DMS114 treated with DMSO at 0.1 percent for 48 hours (cell line): ENCODE data around the gene PITX3.
A peak's percentile ranks its signal among the peaks of the same experiment; 100 is the strongest.

Experiments used
- DNase-seq: peaks from one replicate; lab custom pipeline; 2025; ENCODE audit not compliant: unreplicated experiment; lab: John Stamatoyannopoulos, UW

PITX3 gene

DNA sequence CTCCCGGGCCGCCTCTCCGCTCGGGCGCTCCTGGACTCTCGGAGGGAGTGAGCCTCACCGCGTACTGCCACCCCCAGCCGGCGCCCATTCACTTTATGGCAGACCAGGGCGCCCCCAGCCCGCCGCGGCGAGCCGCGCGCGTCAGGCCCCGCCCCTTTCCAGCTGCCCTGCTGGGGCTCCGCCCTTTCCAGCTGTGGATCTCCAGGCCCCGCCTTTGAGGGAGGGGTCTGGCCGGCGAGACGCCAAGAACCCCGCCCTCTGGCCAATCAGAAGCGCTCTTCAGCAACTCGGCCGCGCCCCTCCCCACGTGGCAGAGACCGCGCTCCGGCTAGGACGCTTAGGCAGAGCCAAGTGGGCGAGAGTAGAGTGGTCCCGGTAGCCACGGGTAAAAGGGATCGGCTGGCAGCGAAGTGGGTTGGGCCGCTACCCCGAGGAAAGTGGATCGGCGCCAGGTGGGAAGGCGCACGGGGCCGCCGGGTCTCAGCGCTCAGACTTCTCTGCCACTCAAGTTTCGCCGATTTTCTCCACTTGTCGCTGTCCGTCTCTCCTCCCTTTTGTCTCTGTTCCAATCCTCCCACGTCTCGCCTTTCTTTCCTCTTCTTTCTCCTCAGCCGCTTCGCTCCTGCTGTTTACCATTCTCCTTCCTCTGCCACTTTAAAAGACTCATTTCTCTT, at the start of gene PITX3:
PITX3 (minus strand) TSS at position 69 of the 674 bp plus-strand sequence. CDS start 9,432 bp downstream, outside the sequence.
- peak; percentile 84 for DNase-seq

DNA sequence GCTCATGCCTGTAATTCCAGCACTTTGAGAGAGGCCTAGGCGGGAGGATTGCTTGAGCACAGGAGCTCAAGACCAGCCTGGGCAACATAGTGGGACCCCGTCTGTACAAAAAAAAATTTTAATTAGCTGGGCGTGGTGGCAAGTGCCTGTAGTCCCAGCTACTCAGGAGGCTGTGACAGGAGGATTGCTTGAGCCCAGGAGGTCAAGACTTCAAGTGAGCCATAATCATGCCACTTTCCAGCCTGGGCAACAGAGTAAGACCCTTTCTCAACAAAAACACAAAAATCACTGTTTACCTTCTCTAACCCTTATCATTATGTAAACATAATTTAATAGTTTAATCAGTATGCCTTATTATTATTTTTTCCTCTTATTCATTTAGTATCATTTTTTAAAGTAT, 48.5 kb upstream of the PITX3 start:
- DNase-seq, result no peak

DNA sequence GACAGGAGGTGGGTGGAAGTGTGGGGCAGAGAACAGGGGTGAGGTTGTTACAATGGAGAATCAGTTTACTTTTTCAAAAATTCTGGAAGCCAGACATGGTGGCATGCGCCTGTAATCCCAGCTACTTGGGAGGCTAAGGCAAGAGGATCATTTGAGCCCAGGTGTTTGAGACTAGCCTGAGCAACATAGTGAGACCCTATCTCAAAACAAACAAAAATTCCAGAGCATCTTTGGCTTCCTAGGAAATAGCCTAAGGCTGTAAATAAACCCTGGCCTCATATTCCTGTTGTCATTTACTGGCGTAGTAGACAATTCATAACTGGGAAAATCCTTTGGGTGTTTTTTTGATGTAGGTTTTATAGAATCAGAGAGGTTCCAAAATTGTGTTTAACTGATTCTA, 48.0 kb upstream of the PITX3 start:
- DNase-seq, result no peak

DNA sequence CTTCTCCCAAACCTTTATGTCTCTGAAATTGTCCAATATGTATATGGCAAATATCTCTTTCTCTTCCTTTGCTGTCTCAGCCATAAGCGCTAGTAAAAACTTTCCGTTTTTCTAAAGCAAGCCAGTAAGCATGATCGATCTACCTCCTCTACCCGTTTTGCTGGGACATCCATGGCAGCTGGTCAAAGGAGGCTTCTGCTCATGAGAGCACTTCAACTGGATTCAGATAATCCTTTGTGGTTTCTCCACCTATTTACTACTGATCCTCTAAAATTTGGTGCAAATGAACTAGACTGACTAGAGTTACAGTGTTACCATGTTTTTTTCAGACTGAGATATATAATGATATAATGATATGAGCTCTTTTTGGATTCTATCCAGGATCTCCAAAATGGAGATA, 46.7 kb upstream of the PITX3 start:
- DNase-seq, result no peak

DNA sequence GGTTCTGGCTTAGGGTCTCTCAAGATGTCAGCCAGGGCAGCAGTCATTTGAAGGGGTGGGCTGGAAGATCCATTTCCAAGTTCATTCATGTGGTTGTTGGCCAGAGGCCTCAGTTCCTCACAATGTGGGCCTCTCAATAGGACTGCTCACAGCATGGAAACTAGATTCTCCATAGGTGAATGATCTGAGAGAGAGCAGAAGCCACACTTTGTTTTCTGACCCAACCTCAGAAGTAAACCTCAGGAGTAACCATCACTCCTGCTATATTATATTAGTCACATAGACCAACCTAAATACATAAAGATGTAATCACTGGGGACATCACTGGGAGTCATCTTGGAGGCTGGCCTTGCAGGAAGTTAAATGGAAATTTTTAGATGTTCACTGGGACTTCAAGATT, 46.2 kb upstream of the PITX3 start:
- no peak for DNase-seq

DNA sequence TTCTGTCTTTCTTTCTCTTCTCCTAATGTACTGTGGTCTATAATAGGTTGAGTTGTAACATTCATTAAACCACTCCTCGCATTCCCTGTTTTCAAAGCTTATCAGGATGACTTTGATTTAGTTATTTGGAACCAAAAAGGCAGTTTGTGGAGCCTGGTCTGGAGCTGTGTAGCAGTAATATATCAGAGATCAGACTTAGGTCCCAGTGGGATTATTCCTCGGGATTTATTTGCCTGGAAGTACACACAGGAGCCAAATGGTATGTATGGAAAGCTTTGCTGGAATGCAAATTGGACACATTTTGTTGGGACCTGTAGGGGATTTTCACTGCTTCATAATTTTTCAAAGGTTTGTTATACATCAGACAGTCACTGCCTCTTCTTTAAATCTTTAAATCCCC, 44.9 kb upstream of the PITX3 start:
- no peak for DNase-seq

DNA sequence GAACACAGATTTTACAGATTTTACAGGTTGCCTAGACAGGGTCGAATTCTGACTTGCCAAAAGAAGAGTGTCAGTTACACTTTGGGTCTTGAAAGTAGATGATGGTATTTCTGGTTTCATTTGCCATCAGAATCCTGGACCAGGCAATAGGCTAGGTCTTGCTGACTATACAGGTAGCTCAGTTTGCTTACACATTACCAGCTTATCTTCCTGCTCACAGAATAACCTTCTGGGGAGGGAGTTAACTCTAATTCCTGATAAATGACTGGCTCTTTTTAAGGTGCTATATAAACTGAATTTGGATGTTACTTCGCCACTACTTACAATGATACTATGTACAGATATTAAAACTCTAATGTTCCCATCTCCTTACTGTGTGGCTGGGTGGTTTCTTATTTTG, 43.8 kb upstream of the PITX3 start:
- no peak for DNase-seq

DNA sequence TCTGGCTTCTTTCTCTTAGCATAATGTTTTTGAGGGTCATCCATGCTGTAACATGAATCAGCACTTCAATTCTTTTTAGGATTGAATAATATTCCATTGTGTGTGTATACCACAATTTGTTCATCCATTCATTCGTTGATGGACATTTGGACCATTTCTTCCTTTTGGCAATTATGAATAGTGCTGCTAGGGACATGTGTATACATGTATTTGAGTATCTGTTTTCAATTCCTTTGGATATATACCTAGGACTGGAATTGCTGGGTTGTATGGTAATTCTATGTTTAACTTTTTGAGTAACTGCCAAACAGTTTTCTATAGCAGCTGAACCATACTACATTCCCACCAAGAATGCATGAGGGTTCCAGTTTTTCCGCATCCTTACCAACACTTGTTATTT, 43.2 kb upstream of the PITX3 start:
- DNase-seq, result no peak

DNA sequence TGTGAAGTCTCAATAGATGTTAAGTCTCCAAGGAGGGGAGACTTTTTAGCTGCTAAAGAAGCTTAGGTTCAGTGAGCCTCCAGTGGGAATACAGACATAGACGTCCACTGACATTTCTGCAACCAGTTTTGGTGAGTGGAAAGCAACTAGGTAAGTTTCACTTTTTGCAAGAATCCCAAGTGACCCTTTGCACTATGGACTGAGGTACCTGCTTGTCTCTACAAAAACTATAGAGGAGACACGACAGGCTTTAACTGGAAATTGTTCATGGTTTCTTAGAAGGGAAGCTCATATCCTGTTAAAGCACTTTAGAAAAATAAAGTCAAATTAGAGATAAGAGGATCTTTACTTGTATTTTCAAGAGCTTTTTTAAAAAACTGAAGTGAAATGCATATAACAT, 42.6 kb upstream of the PITX3 start:
- DNase-seq, result no peak

DNA sequence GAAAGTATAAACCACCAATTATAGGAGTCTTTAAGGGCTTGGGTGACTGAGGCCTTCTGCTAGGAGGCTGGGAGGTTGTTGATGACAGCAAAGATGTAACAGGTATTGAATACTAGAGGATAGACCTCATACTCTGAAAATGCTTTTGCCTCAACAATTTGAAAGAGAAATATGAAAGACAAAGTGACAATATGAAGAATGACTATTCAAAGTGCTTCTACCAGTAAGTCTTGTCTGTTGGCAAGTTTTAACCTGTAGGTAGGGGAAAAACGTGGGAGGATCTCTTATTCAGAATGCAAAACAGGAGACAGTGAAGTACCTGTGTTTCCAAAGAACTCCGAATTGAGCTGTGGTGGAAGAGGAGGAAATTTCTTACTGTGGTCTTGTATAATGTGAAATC, 42.2 kb upstream of the PITX3 start:
- no peak for DNase-seq

DNA sequence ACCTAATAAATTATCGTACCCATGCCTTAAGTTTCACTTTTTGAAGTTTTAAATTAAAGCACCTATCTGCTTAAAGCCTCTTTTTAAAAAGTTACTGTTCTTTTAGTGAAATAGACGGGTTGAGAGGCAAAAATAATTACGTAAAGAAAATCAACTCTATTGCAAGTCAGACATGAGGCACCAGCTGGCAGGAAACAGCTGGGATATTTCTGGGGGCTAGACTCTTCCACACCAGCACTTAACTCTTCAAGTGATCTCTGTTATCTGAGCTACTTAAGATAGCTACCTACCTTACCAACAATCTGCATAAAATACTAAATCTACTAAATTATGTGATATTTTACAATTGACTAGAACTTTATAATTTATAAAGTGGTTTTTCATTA, 39.8 kb upstream of the PITX3 start:
- DNase-seq, result no peak

DNA sequence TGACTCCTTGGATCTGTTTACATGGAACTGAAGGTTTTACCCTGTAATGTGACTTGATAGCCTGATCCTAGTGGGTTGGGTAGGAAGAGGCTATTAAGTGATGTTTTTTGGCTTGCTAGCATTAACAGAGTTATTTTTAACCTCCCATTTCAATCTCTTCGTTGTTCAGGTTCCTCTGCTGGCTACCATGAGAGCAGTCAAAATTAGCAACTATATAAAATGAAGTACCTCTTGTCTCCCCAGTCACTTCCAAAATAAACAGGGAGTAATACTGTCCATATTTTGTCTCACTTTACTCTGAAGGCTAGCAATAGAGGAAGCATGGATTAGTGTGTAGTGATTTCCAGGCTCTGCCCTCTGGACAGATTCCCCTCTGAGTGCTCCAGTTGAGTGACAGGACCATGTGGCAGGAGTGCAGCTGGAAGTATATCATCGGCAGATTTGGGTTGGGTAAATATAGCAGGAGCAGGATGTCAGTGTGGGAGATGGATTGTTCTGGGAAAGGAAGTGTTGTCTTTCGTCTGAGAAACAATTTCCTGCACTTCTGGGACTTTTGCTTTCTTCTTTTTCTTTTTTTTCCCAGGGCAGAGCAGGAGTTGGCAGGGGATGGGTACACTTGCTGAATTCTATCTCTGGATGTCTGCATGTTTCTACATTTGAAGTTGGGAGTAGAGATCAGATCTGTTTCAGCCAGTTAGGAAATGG, 39.2 kb upstream of the PITX3 start:
- no peak for DNase-seq

DNA sequence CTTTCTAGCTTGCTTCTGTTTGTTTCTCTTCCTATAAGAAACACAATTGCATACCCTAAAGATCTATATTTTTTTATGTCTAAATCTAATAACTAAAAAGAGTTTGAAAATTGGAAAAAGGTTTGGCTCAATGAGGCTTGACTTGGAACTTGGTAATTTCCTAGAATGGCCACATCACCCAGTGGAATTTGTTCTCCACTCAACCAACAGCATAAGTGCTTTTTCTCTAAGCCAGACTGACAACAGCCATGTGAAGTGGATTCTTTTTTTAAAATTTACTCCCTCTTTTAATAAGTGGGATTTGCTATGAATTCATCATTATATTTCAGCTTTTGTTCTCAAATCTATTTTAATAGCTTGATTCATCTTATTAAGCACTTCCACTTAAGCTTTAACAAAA, 37.8 kb upstream of the PITX3 start:
- no peak for DNase-seq

DNA sequence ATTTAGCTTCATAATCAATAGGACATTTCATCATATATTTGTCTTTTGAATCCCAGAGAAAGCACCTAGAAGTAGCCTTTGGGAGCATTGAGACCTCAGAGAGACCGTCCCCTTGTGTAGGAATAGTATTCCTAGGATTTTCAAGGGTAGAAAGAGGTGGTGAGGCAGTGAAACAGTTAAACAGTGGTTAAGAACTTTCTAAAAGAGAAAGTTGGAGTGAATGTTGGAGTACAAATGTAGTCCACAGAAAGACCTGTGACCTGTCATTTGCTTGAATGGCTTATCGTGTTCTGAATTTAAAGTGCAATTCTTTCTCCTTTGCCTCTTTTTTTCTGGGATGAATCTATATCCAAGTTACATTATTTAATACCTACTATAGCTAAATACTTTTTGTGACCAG, 34.0 kb upstream of the PITX3 start:
- no peak for DNase-seq

DNA sequence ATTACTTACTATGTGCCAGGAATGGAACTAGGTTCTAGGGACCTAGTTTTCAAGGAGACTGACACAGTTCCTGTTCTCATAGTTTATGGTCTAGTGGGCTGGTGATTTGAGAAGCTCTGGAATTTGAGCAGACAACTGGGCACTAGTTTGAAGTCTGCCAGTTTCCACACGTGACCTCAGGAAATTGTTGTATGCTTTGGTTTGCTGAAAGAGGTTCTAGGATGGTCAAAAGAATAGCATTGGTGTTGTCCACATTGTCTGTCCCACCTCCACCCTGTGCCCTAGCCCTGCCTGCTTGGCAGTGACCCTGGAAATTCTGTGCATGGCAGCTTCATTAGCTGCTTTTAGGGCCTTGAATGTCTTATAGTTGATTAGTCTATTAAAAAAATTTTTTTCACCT, 32.8 kb upstream of the PITX3 start:
- DNase-seq, result no peak

DNA sequence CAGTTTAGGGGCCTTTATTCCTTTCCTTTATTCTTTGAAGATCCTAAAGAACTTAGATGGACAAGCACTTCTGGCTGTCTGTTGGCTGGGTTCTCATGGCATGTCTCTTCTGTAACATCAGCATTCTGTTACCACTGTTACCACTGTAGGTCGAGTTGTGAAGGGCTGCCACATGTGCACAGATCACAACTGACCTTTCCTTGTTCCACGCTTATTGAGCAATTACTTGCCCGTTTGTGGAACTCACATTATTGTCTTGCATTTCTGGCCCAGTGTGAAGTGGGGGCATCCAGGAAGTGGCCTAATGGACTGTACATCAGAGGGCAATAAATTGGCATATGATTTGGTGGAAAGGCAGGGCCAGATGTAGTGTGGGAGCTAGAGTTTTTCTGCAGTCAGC, 27.7 kb upstream of the PITX3 start:
- DNase-seq, result no peak

DNA sequence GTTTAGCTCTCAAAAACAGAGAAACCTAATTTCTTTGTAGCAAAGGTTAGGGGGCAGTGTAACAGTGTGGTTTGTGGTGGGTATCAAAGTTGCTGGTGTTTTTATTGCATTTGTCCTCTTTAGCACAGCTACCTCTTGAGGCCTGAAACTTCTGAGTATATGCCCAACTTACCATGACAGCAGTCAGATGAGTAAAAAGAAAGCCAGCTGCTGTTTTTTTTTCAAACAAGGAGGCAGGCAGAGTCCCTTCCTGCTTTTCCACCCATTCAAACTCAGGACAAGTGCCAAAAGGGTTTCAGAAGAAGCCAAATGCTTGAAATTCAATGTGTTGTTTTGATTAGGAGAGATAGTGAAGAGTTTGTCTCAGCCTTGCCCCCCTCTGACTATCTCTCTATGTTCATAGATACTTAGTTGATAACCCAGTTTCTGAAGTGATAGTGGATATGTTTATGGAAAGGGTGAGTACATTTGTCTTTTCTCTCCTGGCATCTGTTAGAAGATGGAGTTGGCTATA, 27.1 kb upstream of the PITX3 start:
- DNase-seq, result no peak

DNA sequence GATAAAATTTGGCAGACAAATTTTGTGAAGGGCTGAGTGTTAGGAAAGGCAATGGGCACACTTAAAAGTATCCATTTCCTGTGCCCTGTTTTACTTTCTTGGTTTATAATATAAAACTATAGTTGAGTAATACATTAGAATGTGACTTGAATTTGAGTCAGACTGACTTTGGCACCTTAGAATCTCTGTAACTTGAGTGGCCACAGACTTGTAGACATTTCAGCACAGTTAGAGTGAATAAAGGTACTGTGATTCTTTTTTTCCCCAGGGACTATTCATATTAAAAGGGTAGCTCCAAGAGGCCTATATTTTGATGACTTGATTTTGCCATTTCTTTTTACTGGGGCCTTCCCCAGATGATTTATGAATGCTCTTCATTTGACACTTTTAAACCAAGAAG, 26.4 kb upstream of the PITX3 start:
- no peak for DNase-seq

DNA sequence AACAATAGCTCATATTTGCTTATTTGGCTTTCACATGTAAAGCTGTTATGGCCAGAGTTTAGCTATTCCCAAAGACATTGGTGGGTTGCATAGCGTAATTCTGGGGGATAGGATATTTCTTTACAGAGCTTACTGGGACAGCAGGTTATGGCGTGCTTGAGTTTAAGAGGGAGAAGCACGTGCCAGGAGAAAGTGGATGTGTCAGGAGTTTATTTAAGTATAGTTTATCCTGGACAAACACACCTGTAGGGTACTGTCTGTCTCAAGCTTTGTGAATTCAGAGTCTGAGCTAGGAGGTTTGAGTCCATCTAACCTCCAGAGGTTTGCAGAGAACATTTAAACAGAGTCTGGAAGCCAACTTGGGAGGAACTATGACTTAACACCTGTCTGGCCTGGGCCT, 25.4 kb upstream of the PITX3 start:
- DNase-seq, result no peak

DNA sequence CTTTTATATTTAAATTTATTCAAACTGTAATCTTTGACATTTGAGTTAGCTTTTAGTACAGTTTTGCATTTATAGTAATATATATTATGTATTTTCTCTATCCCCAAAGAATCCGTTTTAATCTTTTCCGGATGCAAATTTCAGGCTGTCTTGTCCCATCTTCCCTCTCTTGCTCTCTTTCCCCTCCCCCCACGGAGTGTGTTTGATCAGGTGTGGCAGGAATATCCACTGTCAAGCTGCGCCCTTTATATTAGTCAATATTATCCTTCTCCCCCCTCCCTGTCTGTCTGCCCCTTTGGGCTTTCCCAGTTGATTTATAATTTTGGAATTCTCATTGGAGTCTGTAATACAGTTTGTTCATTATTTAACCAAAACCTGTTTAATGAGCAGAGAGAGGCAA, 23.1 kb upstream of the PITX3 start:
- no peak for DNase-seq

DNA sequence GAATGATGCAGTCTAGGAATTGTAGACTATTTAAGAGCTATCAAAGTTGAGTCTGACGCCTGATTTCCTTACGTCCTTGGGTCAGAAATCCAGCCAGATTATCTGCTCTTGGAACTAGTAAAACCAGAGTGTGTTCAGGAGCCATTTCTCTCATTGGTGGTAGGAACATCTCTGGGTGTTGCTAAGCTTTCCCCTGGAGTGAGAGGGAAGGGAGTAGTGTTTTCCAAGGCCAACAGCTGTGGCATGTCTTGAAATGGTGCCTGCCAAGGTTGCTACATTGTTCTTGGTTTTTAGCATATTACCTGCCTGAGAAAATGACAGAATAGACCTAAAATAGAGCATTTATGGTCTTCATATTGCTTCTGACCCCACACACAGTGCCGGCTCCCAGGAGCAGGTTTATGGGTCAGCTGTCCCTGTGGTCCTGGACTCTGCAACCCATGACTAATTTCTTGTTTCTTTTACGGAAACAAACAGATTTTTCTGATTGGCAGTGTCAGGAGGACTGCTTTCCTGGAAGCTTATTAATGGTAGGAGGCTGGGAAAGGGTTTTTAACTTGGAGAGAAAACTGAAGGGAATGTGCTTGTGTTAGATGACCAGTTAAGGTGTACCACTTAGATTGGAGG, 21.5 kb upstream of the PITX3 start:
- DNase-seq, result no peak

DNA sequence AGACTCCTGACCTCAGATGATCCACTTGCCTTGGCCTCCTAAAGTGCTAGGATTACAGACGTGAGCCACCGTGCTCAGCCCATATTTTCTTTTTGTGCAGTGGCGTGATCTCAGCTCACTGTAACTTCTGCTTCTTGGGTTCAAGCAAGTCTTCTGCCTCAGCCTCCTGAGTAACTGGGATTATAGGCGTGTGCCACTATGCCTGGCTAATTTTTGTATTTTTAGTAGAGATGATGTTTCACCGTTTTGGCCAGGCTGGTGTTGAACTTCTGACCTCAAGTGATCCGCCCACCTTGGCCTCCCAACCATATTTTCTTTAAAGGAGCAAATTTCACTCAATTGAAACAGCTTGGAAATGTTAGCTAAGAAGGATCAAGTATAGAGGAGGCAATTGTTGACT, 20.5 kb upstream of the PITX3 start:
- DNase-seq, result no peak
